B cell (primary cell): Measurements from ENCODE around the gene AMPD2. TPM values are rescaled to one million over a fixed set of nuclear protein-coding genes. Genes with fewer than 3 reads are reported as not detected.

ENCODE experiments used
- ATAC-seq: fragments of 200-7000 bp; cut with Tn5 transposase; one replicate; pipeline ENCODE4 v1.10.0; 2021; ENCODE audit warnings: low read depth, mild to moderate bottlenecking, moderate number of reproducible peaks, moderate library complexity
- CTCF ChIA-PET: fragments of 350-600 bp; sonication (Branson Sonifier 250); formaldehyde crosslinking; loops from one replicate; lab custom pipeline; 2021; ENCODE audit warnings: antibody characterized with exemption, inconsistent platforms; lab: Charles Lee
- POLR2A ChIA-PET: fragments of 350-600 bp; sonication (Branson Sonifier 250); formaldehyde crosslinking; loops from one replicate; lab custom pipeline; 2021; ENCODE audit warnings: antibody characterized with exemption; lab: Charles Lee
- DNase-seq: peaks from one replicate; pipeline ENCODE4 v3.0.0; 2013
- H2AFZ ChIP-seq: 2 replicates; pipeline ENCODE4 v1.6.1; 2012; ENCODE audit warnings: mild to moderate bottlenecking, low read depth, low read length; ENCODE audit not compliant: insufficient read depth, poor library complexity, severe bottlenecking
- H3K27ac ChIP-seq, 2 donors: 1 replicate in 1 of 2; 2 replicates in 1 of 2; pipeline ENCODE4 v1.5.1; 2012 to 2013; ENCODE audit warnings: low read length in 2 of 2, mild to moderate bottlenecking in 2 of 2, moderate library complexity in 1 of 2
- H3K27me3 ChIP-seq, 4 experiments: fragments of 200-600 bp in 1 of 4; sonication (generic) in 1 of 4; replicated peaks in 1 of 4; 1 replicate in 2 of 4; 2 replicates in 2 of 4; pipeline versions ENCODE4 v1.6.1 to v1.7.0; 2013 to 2016; ENCODE audit warnings: low read length in 3 of 4, mild to moderate bottlenecking in 2 of 4, mixed read lengths in 1 of 4, moderate library complexity in 1 of 4; ENCODE audit not compliant: insufficient read depth in 4 of 4, control insufficient read depth in 3 of 4; ENCODE audit errors: control extremely low read depth in 1 of 4
- H3K36me3 ChIP-seq, 2 experiments: replicated peaks in 1 of 2; 1 replicate in 1 of 2; 2 replicates in 1 of 2; pipeline versions ENCODE4 v1.6.1 to v1.7.1; 2013; ENCODE audit warnings: low read length in 1 of 2; ENCODE audit not compliant: insufficient read depth in 2 of 2, control insufficient read depth in 1 of 2; ENCODE audit errors: control extremely low read depth in 1 of 2, extremely low read depth in 1 of 2
- H3K4me1 ChIP-seq, 2 donors: fragments of 200-600 bp in 1 of 2; sonication (generic) in 1 of 2; 1 replicate in 1 of 2; 2 replicates in 1 of 2; pipeline versions ENCODE4 v1.5.1 to v1.6.1; 2013 to 2017; ENCODE audit warnings: low read length in 2 of 2; ENCODE audit not compliant: control insufficient read depth in 2 of 2, insufficient read depth in 2 of 2
- H3K4me2 ChIP-seq: replicated peaks from 2 replicates; pipeline ENCODE3; 2012; ENCODE audit warnings: mild to moderate bottlenecking, low read depth, low read length; ENCODE audit not compliant: poor library complexity, severe bottlenecking
- H3K4me3 ChIP-seq, 5 experiments: fragments of 200-600 bp in 1 of 5; sonication (generic) in 1 of 5; 1 replicate in 3 of 5; 2 replicates in 2 of 5; pipeline versions ENCODE4 v1.5.1 to v1.7.0; 2011 to 2016; ENCODE audit warnings: low read length in 4 of 5, mild to moderate bottlenecking in 4 of 5, low read depth in 2 of 5, control low read depth in 1 of 5, moderate library complexity in 1 of 5; ENCODE audit not compliant: insufficient read depth in 1 of 5; ENCODE audit errors: control extremely low read depth in 1 of 5, extremely low read depth in 1 of 5
- H3K79me2 ChIP-seq: fragments of 200-600 bp; sonication (generic); one replicate; pipeline ENCODE4 v1.6.0; 2016; ENCODE audit warnings: low read length; ENCODE audit not compliant: control insufficient read depth, insufficient read depth
- H3K9ac ChIP-seq: fragments of 200-600 bp; sonication (generic); 2 replicates; pipeline ENCODE4 v1.6.1; 2017; ENCODE audit warnings: mild to moderate bottlenecking, low read length, moderate library complexity
- H3K9me3 ChIP-seq, 3 donors: one replicate each; pipeline versions ENCODE4 v1.6.1 to v1.7.1; 2013; ENCODE audit warnings: low read length in 2 of 3; ENCODE audit not compliant: control insufficient read depth in 2 of 3, insufficient read depth in 1 of 3; ENCODE audit errors: control extremely low read depth in 1 of 3
- H4K20me1 ChIP-seq: 2 replicates; pipeline ENCODE4 v1.6.0; 2012; ENCODE audit warnings: mild to moderate bottlenecking, low read length; ENCODE audit not compliant: insufficient read depth, control insufficient read depth, poor library complexity, severe bottlenecking
- H3K27ac Mint-ChIP-seq: one replicate; pipeline ENCODE4 v1.8.0; 2021; ENCODE audit warnings: mixed read lengths
- H3K27me3 Mint-ChIP-seq: one replicate; pipeline ENCODE4 v1.8.0; 2021; ENCODE audit warnings: mixed read lengths
- H3K4me1 Mint-ChIP-seq: one replicate; pipeline ENCODE4 v1.8.0; 2021; ENCODE audit warnings: mixed read lengths
- H3K4me3 Mint-ChIP-seq: one replicate; pipeline ENCODE4 v1.8.0; 2021; ENCODE audit warnings: mixed read lengths
- H3K9me3 Mint-ChIP-seq: one replicate; pipeline ENCODE4 v1.8.0; 2022; ENCODE audit warnings: mixed read lengths; ENCODE audit not compliant: insufficient read depth
- CTCF ChIP-seq: fragments of 200-600 bp; IDR thresholded peaks from one replicate; pipeline ENCODE4 v1.8.0; 2022; ENCODE audit warnings: antibody characterized with exemption, mild to moderate bottlenecking
- EZH2 ChIP-seq: IDR thresholded peaks from 2 replicates; pipeline ENCODE4 v1.6.1; 2012; ENCODE audit warnings: borderline replicate concordance, low read depth, mild to moderate bottlenecking, moderate library complexity, low read length; ENCODE audit not compliant: insufficient read depth, poor library complexity, severe bottlenecking
- WGBS: methylation state at CpG from one replicate; pipeline ENCODE4 v1.1.5; 2013; ENCODE audit warnings: missing lambda C conversion rate; ENCODE audit not compliant: insufficient coverage; 5-methylcytosine and 5-hydroxymethylcytosine counted together
- intact Hi-C: fragments of 100-400 bp; cut with micrococcal nuclease; formaldehyde crosslinking; loops from one replicate; pipeline ENCODE4 v1.10.0; 2022
- polyA plus RNA-seq: library from polyadenylated mRNA; depleted of rRNA; stranded (reverse); fragments of >200 nt; gene quantifications from 2 replicates; pipeline ENCODE4 v1.2.3, GENCODE V29; 2012
- total RNA-seq, 2 donors: library from RNA; stranded (reverse); fragments of 120-200 nt in 1 of 2; gene quantifications; 1 replicate in 1 of 2; 2 replicates in 1 of 2; pipeline versions ENCODE4 v1.2.3 to v1.2.4, GENCODE V29; 2013 to 2022

AMPD2 gene
- total and polyA plus RNA-seq, 2 donors (not counting 1 experiment from before 2014, with no cell fraction given), result 104 to 121 TPM

GRCh38 chr1:109622137-109622892 lies 2.7 kb downstream of the AMPD2 start:
- Histone ChIP-seq H2AFZ (peak overlapping the region; percentile 3), H3K36me3 (peaks cover 0 to 11% of the 10 kb centered on the region in 2 experiments), H3K27ac (peak overlapping the region in 1 of 2 donors; percentile 64), H3K9me3 (no peaks in the 10 kb centered on the region), H3K9ac (no peak overlapping the region), H3K4me2 (peak overlapping the region; percentile 100), H4K20me1 (peaks cover 8% of the 10 kb centered on the region), H3K4me1 (peaks cover 45 to 60% of the 10 kb centered on the region in 2 donors), H3K79me2 (peaks cover 42% of the 10 kb centered on the region), H3K4me3 (peak overlapping the region in 1 of 5 experiments; percentile 70), H3K27me3 (no peaks in the 10 kb centered on the region)
- no peaks in the 10 kb centered on the region for H3K9me3 Mint-ChIP-seq
- no peak for TF ChIP-seq CTCF
- no peak for TF ChIP-seq EZH2
- H3K27ac Mint-ChIP-seq, result peak overlapping the region; percentile 84
- ChIA-PET POLR2A (no interaction called here), CTCF (no interaction called here)
- no peak for DNase-seq
- intact Hi-C loops, result loop anchor here (5.0 kb wide), 1 partner anchor 130 kb away; the partner anchor contains the start of gene CYB561D1
- WGBS, result 91% methylated on average over 10 of the region's 11 CpGs
- peaks cover 63% of the 10 kb centered on the region for H3K4me1 Mint-ChIP-seq
- peak overlapping the region; percentile 99 for H3K4me3 Mint-ChIP-seq
- no peak for ATAC-seq
- no peaks in the 10 kb centered on the region for H3K27me3 Mint-ChIP-seq

- intact Hi-C loops, result loop anchor here (5.0 kb wide), 1 partner anchor 131 kb away; the partner anchor contains the start of gene CYB561D1
- Histone ChIP-seq H3K9me3 (no peaks in the 10 kb centered on the region), H3K4me1 (peaks cover 45 to 60% of the 10 kb centered on the region in 2 donors), H3K36me3 (peaks cover 0 to 17% of the 10 kb centered on the region in 2 experiments), H3K9ac (no peak overlapping the region), H2AFZ (peak overlapping the region; percentile 3), H3K4me2 (peak overlapping the region; percentile 100), H3K27me3 (no peaks in the 10 kb centered on the region), H3K4me3 (no peak overlapping the region), H3K79me2 (peaks cover 42% of the 10 kb centered on the region), H3K27ac (peak overlapping the region in 1 of 2 donors; percentile 64), H4K20me1 (peaks cover 8% of the 10 kb centered on the region)
- TF ChIP-seq EZH2 (no peak), CTCF (no peak)
- no peaks in the 10 kb centered on the region for H3K27me3 Mint-ChIP-seq
- peak overlapping the region; percentile 84 for H3K27ac Mint-ChIP-seq
- H3K9me3 Mint-ChIP-seq, result no peaks in the 10 kb centered on the region
- ATAC-seq, result no peak
- H3K4me3 Mint-ChIP-seq, result peak overlapping the region; percentile 99
- WGBS, result no CpG with 5 or more reads among the region's 3 CpGs
- ChIA-PET CTCF (interaction anchor here (2.0 kb wide), 1 partner anchor 77 kb away, joined by 16 read pairs; no protein-coding TSS in a partner anchor), POLR2A (no interaction called here)
- no peak for DNase-seq
- peaks cover 63% of the 10 kb centered on the region for H3K4me1 Mint-ChIP-seq
Observed at GRCh38 chr1:109622895-109623294, 3.3 kb downstream of the AMPD2 start.
